Adrenal gland (tissue), 12 donors: ENCODE results near the gene TRIM62. TPM values are rescaled to one million over a fixed set of nuclear protein-coding genes. Genes with fewer than 3 reads are reported as not detected.
A peak's percentile ranks its signal among the peaks of the same experiment; 100 is the strongest.

ENCODE experiments used
- DNase-seq, 7 donors: peaks; one replicate each; pipeline ENCODE4 v3.0.0-alpha.2; 2019 to 2020
- H3K27ac ChIP-seq, 5 donors: fragments of 200-600 bp; sonication (generic) in 4 of 5; 1 replicate in 3 of 5; 2 replicates in 2 of 5; pipeline versions ENCODE4 v1.5.1 to v1.8.0; 2016 to 2020; ENCODE audit warnings: mild to moderate bottlenecking in 1 of 5
- H3K27me3 ChIP-seq: fragments of 200-600 bp; 2 replicates; pipeline ENCODE4 v1.8.0; 2021
- H3K36me3 ChIP-seq, 2 donors: fragments of 200-600 bp; replicated peaks in 1 of 2; 1 replicate in 1 of 2; 2 replicates in 1 of 2; pipeline versions ENCODE4 v1.5.1 to v1.8.0; 2018 to 2022
- H3K4me1 ChIP-seq, 2 donors: fragments of 200-600 bp; replicated peaks in 1 of 2; 1 replicate in 1 of 2; 2 replicates in 1 of 2; pipeline versions ENCODE4 v1.5.1 to v1.8.0; 2018 to 2021
- H3K4me3 ChIP-seq, 4 donors: fragments of 200-600 bp; sonication (generic) in 3 of 4; one replicate each; pipeline ENCODE4 v1.5.1; 2016 to 2018
- H3K9me3 ChIP-seq, 3 donors: fragments of 200-600 bp; sonication (generic) in 1 of 3; replicated peaks in 1 of 3; 1 replicate in 2 of 3; 2 replicates in 1 of 3; pipeline versions ENCODE4 v1.5.1 to v1.8.0; 2016 to 2021
- CTCF ChIP-seq, 6 experiments: fragments of 450-650 bp in 4 of 6; fragments of 200-600 bp in 2 of 6; sonication (generic) in 1 of 6; IDR thresholded peaks; 1 replicate in 5 of 6; 2 replicates in 1 of 6; pipeline versions ENCODE4 v1.5.1 to v1.8.0; 2016 to 2021; ENCODE audit warnings: antibody characterized with exemption in 6 of 6, mild to moderate bottlenecking in 2 of 6, moderate library complexity in 1 of 6
- POLR2A ChIP-seq, 2 donors: fragments of 450-650 bp; IDR thresholded peaks; one replicate each; pipeline ENCODE4 v1.6.1; 2017; ENCODE audit warnings: antibody characterized with exemption in 2 of 2, mild to moderate bottlenecking in 2 of 2, moderate library complexity in 1 of 2
- WGBS, 4 donors: extraction: QIAGEN DNeasy Blood & Tissue Kit in 2 of 4; methylation state at CpG; one replicate each; pipeline versions ENCODE4 v1.1.5 to v1.1.7; 2013 to 2017; 5-methylcytosine and 5-hydroxymethylcytosine counted together
- intact Hi-C, 2 donors: fragments of 100-400 bp; cut with DNase I; formaldehyde crosslinking; loops; one replicate each; pipeline versions ENCODE4 v1.14.1 to v1.15.0; 2022 to 2023
- polyA plus RNA-seq, 3 donors: library from polyadenylated mRNA; stranded (reverse); fragments of 200-250 nt in 2 of 3; fragments of 350-450 nt in 1 of 3; fragmentation: Illumina TruSeq in 1 of 3; extraction: RNeasy Lipid Tissue Mini Kit (QIAGEN cat#74804) in 1 of 3; gene quantifications; one replicate each; pipeline ENCODE4 v1.2.3, GENCODE V29; 2013 to 2014
- total RNA-seq, 9 donors: library from RNA; depleted of rRNA in 4 of 9; stranded (reverse); fragments of >200 nt in 4 of 9; fragments of 120-200 nt in 1 of 9; fragmentation: NEBNext Ultra II Directional in 1 of 9; extraction: Animal tissue kit (Norgen Biotek cat#: 25700) in 1 of 9; gene quantifications; one replicate each; pipeline versions ENCODE4 v1.1.0 to v1.2.4, GENCODE V29; 2013 to 2023
- donor health status: healthy with polysubstance abuse.
- donor health status: Bipolar disorder and iron deficiency.
- donor health status: DM: yes; HTN: yes; CAD: no.
- donor health status: DM: no; HTN: no; CAD: no.
- donor health status: DM: no; HTN: no; CAD: no.
- donor health status: DM: yes; HTN: yes; CAD: no.

TRIM62 gene
- total and polyA plus RNA-seq, 12 donors, result 3.7 to 19.5 (median 10.0) TPM

GRCh38 chr1:33173091-33173490 lies 8.8 kb downstream of the TRIM62 start:
- TF ChIP-seq POLR2A (IDR thresholded peaks at IDR 0.05), result no peak
- TF ChIP-seq CTCF (IDR thresholded peaks at IDR 0.05), result no peak
- intact Hi-C loops, result no loop called here
- WGBS, 4 donors, result 68 to 75% (median 69%) methylated on average over 4 of the region's 4 CpGs
- Histone ChIP-seq H3K27me3 (no peaks in the 10 kb centered on the region), H3K9me3 (no peaks in the 10 kb centered on the region), H3K4me1 (peaks cover 18 to 34% of the 10 kb centered on the region in 2 donors), H3K4me3 (no peak overlapping the region), H3K36me3 (no peaks in the 10 kb centered on the region), H3K27ac (no peak overlapping the region)
- no peak for DNase-seq

- no peak overlapping the region for H3K27ac ChIP-seq
- WGBS, 4 donors, result 67 to 81% (median 69%) methylated on average over 6 to 9 of the region's 9 CpGs
- intact Hi-C loops, result no loop called here
Observed at GRCh38 chr1:33171977-33172813, 9.6 kb downstream of the TRIM62 start.

GRCh38 chr1:33170351-33171274 lies 11.2 kb downstream of the TRIM62 start:
- Histone ChIP-seq H3K27ac (peak overlapping the region in 2 of 5 donors; percentile 13 to 65), H3K27me3 (no peaks in the 10 kb centered on the region), H3K4me3 (no peak overlapping the region), H3K36me3 (no peaks in the 10 kb centered on the region), H3K9me3 (no peaks in the 10 kb centered on the region), H3K4me1 (peaks cover 1 to 12% of the 10 kb centered on the region in 2 donors)
- WGBS, 4 donors, result 57 to 72% (median 65%) methylated on average over 8 to 13 of the region's 13 CpGs
- peak in 4 of 7 donors; percentile 24 to 73 (median 42) for DNase-seq
- no peak for TF ChIP-seq CTCF (IDR thresholded peaks at IDR 0.05)
- no peak for TF ChIP-seq POLR2A (IDR thresholded peaks at IDR 0.05)
- intact Hi-C loops, result no loop called here

More at GRCh38 chr1:33171977-33172813, 9.6 kb downstream of the TRIM62 start:
- Histone ChIP-seq H3K27me3 (no peaks in the 10 kb centered on the region), H3K4me1 (peaks cover 16 to 25% of the 10 kb centered on the region in 2 donors), H3K9me3 (no peaks in the 10 kb centered on the region), H3K36me3 (no peaks in the 10 kb centered on the region), H3K4me3 (no peak overlapping the region)
- TF ChIP-seq CTCF (IDR thresholded peaks at IDR 0.05), result no peak
- no peak for TF ChIP-seq POLR2A (IDR thresholded peaks at IDR 0.05)
- no peak for DNase-seq
